ENCODE results near the gene RASD2.

Gene RASD2

GRCh38 chr22:35587896-35588295 is 47.3 kb downstream of the RASD2 start:
- no peak for DNase-seq

GRCh38 chr22:35589071-35589755 is 48.6 kb downstream of the RASD2 start:
- DNase-seq: no peak

GRCh38 chr22:35589756-35590093 is 49.1 kb downstream of the RASD2 start:
- DNase-seq: no peak

GRCh38 chr22:35590634-35591295 is 50.1 kb downstream of the RASD2 start:
- no peak for DNase-seq

GRCh38 chr22:35591714-35592417 is 51.2 kb downstream of the RASD2 start:
- no peak for DNase-seq

- no peak for DNase-seq
These were observed 51.9 kb downstream of the RASD2 start for GRCh38 chr22:35592418-35592967.

- no peak for DNase-seq
These were observed 52.6 kb downstream of the RASD2 start for GRCh38 chr22:35593071-35593890.

- DNase-seq: no peak
These were observed 53.4 kb downstream of the RASD2 start for GRCh38 chr22:35593891-35594470.

GRCh38 chr22:35594686-35595085 is 54.1 kb downstream of the RASD2 start:
- no peak for DNase-seq

GRCh38 chr22:35596821-35597220 is 56.2 kb downstream of the RASD2 start:
- DNase-seq: no peak

GRCh38 chr22:35597692-35598395 is 57.2 kb downstream of the RASD2 start:
- DNase-seq: no peak

GRCh38 chr22:35598396-35598710 is 57.7 kb downstream of the RASD2 start:
- no peak for DNase-seq

- no peak for DNase-seq
These were observed 58.7 kb downstream of the RASD2 start for GRCh38 chr22:35599364-35599763.

GRCh38 chr22:35600476-35600875 is 59.8 kb downstream of the RASD2 start:
- no peak for DNase-seq

- no peak for DNase-seq
These were observed 60.5 kb downstream of the RASD2 start for GRCh38 chr22:35601013-35601580.

GRCh38 chr22:35601743-35602615 is 61.3 kb downstream of the RASD2 start:
- peak; percentile 32 to 33 for DNase-seq

Measured in activated T-cell treated with anti-CD3 and anti-CD28 coated beads, Interleukin-2, amount 50 U/mL, for 48 hours (primary cell).